OCI-LY1 (cell line): ENCODE measurements around the gene DES.

ENCODE experiments used
- EZH2 ChIP-seq: fragments of 200-600 bp; sonication (generic), shearing (Covaris generic); IDR thresholded peaks from 2 replicates; pipeline ENCODE4 v1.8.0; 2017; ENCODE audit warnings: borderline replicate concordance, mixed run types, mild to moderate bottlenecking, antibody characterized with exemption, low read length, moderate library complexity, mixed read lengths
- TF ChIP-seq, protein P1 (sequence below): fragments of 200-600 bp; sonication (generic), shearing (Covaris generic); IDR thresholded peaks from 2 replicates; pipeline ENCODE4 v1.5.1; 2017; ENCODE audit warnings: mild to moderate bottlenecking, antibody characterized with exemption, low read length, moderate library complexity, mixed read lengths

- TF ChIP-seq, protein P1, sequence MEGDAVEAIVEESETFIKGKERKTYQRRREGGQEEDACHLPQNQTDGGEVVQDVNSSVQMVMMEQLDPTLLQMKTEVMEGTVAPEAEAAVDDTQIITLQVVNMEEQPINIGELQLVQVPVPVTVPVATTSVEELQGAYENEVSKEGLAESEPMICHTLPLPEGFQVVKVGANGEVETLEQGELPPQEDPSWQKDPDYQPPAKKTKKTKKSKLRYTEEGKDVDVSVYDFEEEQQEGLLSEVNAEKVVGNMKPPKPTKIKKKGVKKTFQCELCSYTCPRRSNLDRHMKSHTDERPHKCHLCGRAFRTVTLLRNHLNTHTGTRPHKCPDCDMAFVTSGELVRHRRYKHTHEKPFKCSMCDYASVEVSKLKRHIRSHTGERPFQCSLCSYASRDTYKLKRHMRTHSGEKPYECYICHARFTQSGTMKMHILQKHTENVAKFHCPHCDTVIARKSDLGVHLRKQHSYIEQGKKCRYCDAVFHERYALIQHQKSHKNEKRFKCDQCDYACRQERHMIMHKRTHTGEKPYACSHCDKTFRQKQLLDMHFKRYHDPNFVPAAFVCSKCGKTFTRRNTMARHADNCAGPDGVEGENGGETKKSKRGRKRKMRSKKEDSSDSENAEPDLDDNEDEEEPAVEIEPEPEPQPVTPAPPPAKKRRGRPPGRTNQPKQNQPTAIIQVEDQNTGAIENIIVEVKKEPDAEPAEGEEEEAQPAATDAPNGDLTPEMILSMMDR, result no peak
- no peak for TF ChIP-seq EZH2
Observed at GRCh38 chr2:219422952-219423534, 4.9 kb downstream of the DES start.
